Glomerular visceral epithelial cell (primary cell): ENCODE results near the gene CCDC154.
"Not testable (repeated sequence)": the region's sequence is repeated elsewhere in the genome, so short reads cannot be mapped to it uniquely, and the experiment has no call there.

ENCODE experiments used
- DNase-seq: peaks from one replicate; pipeline ENCODE4 v3.0.0-alpha.2; 2016; ENCODE audit errors: extremely low spot score

Gene CCDC154

GRCh38 chr16:1453316-1453715, 9.0 kb upstream of the CCDC154 start:
- DNase-seq, result no peak

DNA sequence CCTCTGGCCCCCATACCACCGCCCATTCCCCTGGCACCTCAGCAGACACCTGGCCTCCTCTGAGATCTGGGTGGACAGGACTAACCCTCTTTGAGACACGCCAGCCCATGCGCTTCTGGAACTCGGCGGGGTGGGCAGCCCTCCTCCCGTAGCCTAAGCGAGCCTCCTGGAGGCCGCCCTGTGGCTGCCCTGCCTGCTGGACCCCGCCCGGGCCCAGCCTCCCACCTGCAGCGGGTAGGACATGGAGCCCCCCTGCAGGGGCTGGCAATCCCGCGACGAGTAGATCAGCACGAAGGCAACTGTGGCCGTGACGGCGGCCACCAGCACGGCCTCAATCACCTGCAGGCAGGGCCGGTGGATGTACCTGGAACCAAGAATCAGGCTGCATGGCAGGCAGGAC, 8.2 kb upstream of the CCDC154 start:
- no peak for DNase-seq

DNA sequence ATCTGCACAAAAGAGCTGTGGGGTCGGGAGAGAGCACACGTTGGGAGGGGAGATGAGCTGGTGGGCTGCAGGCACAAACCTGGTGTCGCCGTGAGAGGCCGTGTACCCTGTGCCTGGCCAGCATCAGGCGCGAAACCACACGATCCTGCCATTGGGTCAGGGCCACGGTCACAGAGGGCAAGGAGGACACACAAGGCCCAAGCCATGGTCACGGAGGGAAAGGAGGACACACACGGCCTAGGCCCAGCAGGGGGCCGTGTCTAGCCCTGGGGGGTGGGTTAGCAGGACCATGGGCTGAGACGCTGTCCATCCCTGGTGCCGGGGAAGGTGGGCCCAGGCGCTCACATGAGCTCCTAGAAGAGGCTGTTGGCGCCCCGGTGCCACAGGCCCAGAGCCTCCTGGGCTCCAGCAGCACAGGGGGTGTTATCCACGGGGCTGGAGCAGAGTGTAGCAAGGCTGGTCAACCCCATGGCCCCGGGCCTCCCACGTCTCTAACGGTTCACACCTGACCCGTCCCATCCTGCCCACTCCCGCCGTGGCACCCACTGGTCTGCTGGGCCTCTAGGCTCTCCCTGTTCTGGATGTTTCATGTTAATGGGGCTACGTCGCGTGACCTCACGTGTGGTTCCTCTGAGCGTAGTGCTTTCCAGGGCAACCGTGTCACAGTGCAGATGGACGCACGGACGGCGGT, 7.5 kb upstream of the CCDC154 start:
- DNase-seq, result no peak

DNA sequence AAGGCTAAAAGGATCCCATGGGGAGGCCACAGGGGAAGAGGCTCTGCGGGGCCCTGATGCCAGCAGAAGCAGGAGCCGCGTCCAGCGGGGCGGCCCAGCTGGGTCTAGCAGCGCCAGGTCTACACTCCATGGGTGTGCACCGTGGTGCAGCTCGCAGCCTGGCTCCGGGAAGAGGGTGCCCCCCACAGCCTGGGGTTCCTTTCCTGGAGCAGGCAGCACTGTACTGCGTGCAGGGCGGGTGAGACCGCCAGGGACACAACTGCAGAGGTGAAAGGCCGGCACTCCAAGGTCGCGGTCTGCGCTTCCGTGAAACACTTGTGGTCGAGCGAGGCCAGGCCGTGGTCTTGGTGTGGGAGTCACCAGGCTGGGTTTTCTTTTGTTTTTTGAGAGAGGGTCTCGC, 6.5 kb upstream of the CCDC154 start:
- DNase-seq, result no peak

DNA sequence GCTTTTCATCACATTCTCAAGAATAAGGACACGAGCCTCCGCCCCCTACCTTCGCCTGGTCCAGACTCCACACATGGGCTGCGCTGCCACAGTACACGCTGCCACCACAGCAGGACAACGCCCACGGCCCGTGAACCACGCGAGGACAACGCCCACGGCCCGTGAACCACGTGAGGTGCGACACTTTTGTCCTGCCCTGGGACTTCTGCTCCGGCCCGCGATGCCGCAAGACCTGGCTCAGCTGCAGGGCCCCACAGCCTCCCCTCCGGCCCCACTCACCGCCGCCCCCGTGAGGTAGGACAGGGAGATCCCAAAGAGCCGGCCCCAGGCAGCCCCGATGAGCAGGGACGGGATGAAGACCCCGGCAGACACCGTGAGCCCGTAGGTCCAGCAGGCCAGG, 5.9 kb upstream of the CCDC154 start:
- DNase-seq, result no peak

DNA sequence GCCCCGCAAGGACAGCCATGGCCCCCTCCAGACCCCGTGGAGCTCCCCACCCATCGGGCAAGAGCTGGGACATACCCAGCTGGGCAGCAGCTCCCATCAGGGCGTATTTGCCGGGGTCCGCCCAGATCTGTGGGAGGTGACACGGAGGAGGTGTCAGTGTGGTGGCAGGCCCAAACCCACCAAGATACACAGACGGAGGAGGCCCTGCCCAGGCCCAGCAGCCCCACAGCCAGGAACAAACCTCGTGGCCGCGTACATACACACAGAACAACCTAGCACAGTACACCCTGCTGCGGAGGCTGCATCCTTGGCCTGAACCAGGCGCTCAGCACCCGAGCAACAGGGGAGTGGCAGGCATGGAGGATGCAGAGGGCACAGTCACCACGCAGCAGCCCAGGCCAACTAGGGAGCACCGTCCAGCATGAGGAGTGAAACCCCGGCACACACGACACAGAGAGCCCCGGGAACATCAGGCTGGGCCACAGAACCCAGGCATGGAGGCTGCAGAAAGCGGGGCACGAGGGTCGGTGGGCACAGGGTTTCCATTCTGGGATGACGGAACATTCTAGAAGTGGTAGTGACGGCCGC, 4.9 kb upstream of the CCDC154 start:
- no peak for DNase-seq

GRCh38 chr16:1448536-1449116, 4.3 kb upstream of the CCDC154 start:
- DNase-seq, result no peak

DNA sequence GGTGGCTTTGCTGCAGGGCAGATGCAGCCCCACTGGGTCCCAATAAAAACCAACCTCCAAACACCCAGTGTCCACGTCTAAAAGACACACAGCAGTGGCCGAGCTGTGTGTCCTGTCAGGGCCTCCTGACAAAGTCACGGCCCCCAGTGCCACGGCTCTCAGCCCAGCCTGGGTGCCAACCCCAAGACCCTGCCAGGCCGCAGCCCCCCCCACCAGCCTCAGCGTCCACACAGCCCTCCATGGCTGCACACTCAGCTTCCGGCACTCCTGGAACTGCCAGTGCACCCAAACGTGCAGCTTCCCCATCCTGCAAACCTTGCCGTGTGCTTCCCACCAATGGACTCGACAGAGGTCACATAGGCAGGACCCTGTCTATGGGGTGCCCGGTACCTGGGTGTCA, 3.6 kb upstream of the CCDC154 start:
- no peak for DNase-seq

- no peak for DNase-seq
These were observed 2.1 kb upstream of the CCDC154 start for GRCh38 chr16:1446296-1447080.

DNA sequence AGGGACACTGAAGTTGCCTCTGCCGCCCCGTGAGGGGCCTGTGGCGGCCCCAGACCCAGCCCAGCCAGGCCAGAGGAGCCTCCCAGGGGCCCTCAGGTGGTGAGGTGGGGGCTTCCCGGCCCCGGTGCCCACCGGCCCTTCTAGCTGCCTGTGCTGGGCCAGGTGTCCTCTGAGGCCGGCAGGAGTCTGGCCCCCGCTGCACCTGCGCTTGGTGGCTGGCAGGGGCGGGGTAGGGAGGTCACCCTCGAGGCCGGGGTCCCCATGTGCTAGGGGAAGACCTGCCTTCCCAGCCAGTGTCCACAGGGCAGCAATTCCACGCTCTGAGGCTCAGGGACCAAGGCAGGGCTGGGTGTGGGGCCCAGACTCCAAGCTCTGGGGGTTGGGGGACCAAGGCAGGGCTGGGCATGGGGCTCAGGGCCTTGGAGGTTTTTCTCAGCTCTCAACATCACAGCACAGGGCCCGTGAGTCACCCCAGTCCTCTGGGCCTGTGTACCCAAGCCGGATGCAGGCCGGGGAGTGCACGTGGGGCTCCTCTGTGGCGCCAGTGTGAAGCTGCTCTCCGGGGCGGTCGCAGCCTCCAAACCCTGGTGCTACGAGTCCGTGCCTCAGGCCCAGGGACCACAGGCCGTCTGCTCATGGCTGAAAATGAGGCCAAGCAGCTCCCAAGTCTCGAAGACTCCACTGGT, 1.3 kb upstream of the CCDC154 start:
- no peak for DNase-seq

GRCh38 chr16:1444730-1445517, 568 bp upstream of the CCDC154 start:
- no peak for DNase-seq

GRCh38 chr16:1443403-1443973, 868 bp downstream of the CCDC154 start:
- DNase-seq, result no peak

GRCh38 chr16:1442697-1443096, 1.7 kb downstream of the CCDC154 start:
- DNase-seq, result no peak

DNA sequence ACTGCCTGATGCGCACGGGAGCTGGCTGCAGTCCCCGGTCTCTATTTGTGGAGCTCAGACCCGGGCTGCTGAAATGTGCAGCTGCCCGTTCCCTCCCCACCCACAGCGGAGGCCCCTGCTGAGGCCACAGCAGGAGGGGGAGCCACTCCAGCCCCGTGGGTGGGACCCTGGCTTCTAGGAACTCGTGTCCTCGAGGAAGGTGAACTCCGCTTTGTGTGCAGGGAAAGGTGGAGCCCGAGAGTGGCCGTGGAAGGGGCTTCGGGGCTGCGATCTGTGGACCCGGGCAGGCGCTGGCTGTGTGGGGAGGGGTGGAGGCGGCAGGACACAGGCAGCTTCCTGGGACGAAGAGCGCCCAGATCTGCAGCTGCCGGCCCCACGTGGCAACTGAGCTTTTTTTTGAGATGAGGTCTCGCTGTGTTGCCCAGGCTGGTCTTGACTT, 2.9 kb downstream of the CCDC154 start:
- no peak for DNase-seq

DNA sequence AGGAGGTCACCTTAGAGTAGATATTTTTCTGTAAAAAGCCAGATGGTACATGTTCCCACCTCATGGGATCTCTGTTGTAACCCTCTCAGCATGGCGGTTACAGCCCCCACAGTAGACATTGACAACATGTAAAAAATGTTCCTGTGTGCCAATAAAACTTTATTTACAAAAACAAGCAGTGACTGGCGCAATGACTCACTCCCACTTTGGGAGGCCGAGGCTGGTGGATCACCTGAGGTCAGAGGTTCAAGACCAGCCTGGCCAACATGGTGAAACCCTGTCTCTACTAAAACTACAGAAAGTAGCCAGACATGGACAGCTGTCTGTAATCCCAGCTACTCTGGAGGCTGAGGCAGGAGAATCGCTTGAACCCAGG, 4.7 kb downstream of the CCDC154 start:
- not testable (repeated sequence) for DNase-seq

DNA sequence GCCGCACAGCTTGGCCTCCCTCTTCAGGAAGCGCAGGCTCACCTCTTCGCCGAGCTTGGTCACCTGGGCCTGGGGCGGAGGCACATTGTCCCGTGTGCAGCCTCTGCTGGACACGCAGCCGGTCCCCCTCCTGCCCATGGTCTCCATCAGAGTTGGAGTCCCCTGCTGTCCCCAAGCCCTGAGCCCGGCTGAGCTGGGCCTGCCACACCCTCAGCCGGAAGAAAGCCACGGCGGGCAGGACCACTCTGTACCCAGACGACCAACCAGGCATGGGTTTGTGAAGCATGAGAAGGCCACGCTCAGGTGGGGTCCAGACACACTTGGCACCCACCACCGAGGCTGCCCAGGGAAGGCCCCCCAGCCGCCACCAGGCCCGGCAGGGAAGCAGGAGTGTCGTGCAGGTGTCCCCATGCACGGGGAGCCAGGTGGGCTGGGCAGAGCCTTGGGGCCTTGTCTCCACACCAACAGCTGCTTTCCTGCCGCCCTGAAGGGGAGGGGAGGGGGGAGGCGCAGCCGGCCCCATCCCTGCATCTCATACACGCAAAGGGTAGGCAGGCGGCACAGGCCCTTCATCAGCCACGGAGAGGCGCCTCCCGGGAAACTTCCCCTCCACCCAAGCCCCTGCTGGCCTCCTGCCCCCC, 5.2 kb downstream of the CCDC154 start:
- DNase-seq, result no peak

DNA sequence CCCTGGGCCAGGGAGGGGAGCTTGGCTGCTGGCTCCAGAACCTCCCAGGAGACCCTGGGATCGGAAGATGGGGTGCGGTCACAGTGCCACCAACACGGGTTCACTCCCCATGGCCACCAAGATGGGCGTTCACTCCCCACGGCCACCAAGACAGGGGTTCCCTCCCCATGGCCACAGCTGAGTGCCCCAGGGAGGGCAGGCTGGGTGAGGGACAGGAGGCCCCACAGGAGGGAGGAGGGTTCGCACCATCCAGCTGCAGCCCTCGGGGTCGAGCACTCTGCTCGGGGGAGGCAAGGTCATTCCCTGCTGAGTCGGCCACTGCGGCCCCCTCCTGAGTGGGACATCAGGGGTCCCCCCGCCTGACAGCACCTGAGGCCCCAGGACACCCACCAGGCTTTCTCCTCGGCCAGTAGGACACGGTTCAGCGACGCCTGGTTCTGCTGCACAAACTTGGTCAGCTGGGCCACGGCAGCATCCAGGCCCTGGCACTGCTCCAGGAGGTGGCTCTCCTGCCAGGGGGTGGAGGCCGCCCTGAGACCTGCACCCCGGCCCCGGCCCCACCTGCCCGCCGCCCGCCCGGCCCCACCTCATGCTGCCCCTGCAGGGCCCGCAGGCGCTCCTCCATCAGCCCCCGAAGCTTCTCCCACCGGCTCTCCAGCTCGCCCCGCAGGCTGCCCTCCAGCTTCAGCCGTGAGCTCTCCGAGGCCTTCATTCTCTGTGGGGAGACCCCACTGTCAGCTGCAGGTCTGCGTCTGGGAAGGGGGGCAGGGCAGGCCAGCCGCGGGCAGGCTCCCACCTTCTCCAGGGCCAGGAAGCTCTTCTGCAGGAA, 5.9 kb downstream of the CCDC154 start:
- DNase-seq, result no peak

DNA sequence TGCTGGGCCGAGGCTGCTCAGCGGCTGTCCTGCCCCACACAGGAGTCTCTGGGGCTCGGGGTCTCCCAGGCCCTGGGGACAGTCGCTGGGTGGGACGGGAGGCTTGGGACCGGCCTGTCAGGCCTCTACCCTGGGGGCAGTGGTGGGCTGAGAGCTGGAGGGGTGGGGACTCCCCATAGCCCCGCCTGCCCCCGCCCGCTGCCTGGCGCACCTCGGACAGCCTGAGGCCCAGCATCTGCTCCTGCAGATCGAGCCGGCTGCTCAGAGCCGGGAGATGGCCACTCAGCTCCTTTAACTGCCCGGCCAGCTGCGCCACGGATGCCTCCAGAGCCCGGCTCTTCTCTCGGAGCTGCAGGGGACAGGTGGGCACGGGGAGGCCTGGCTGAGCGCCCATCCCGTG, 6.8 kb downstream of the CCDC154 start:
- no peak for DNase-seq

GRCh38 chr16:1436731-1437355, 7.5 kb downstream of the CCDC154 start:
- no peak for DNase-seq
